CD4-positive, alpha-beta T cell treated with Interleukin-4 for 1 hour (primary cell): ENCODE measurements around the gene PPP1R37.

ENCODE experiments used
- DNase-seq, 2 donors: peaks; one replicate each; pipeline ENCODE4 v3.0.0-alpha.2; 2020 to 2022

PPP1R37 gene

GRCh38 chr19:45141203-45141900, 48.4 kb downstream of the PPP1R37 start:
- DNase-seq: no peak

- DNase-seq: no peak
Measured at GRCh38 chr19:45142016-45142725, 49.2 kb downstream of the PPP1R37 start.

- DNase-seq: no peak
Measured at GRCh38 chr19:45142726-45143110, 49.7 kb downstream of the PPP1R37 start.

- no peak for DNase-seq
Measured at GRCh38 chr19:45144431-45145269, 51.7 kb downstream of the PPP1R37 start.

GRCh38 chr19:45145270-45146189, 52.6 kb downstream of the PPP1R37 start:
- DNase-seq: no peak

GRCh38 chr19:45146251-45146650, 53.3 kb downstream of the PPP1R37 start:
- no peak for DNase-seq

- DNase-seq: no peak
Measured at GRCh38 chr19:45146741-45147205, 53.8 kb downstream of the PPP1R37 start.

- no peak for DNase-seq
Measured at GRCh38 chr19:45147835-45148676, 55.1 kb downstream of the PPP1R37 start.

- DNase-seq: no peak
Measured at GRCh38 chr19:45149129-45149528, 56.1 kb downstream of the PPP1R37 start.

GRCh38 chr19:45150180-45150579, 57.2 kb downstream of the PPP1R37 start:
- no peak for DNase-seq

- DNase-seq: no peak
Measured at GRCh38 chr19:45150751-45151281, 57.8 kb downstream of the PPP1R37 start.

GRCh38 chr19:45151320-45151719, 58.3 kb downstream of the PPP1R37 start:
- DNase-seq: no peak

- DNase-seq: no peak
Measured at GRCh38 chr19:45151821-45152503, 59.0 kb downstream of the PPP1R37 start.

GRCh38 chr19:45152504-45153338, 59.7 kb downstream of the PPP1R37 start:
- peak; percentile 41 to 60 for DNase-seq

- DNase-seq: peak; percentile 33
Measured at GRCh38 chr19:45153339-45154063, 60.5 kb downstream of the PPP1R37 start.

GRCh38 chr19:45154064-45154827, 61.3 kb downstream of the PPP1R37 start:
- DNase-seq: no peak

- no peak for DNase-seq
Measured at GRCh38 chr19:45156011-45156630, 63.1 kb downstream of the PPP1R37 start.

- DNase-seq: no peak
Measured at GRCh38 chr19:45156751-45157150, 63.8 kb downstream of the PPP1R37 start.
